ENCODE data around the gene PRKAG2. TPM values are rescaled to one million over a fixed set of nuclear protein-coding genes. Genes with fewer than 3 reads are reported as not detected.
A peak's percentile ranks its signal among the peaks of the same experiment; 100 is the strongest.

The PRKAG2 gene
- total RNA-seq, 1 experiment from 2014 or later = 73.9 TPM

- intact Hi-C loops (cut with micrococcal nuclease) = no loop called here
Measured at GRCh38 chr7:151628846-151629604, 247.9 kb downstream of the PRKAG2 start.

GRCh38 chr7:151626422-151627115, 250.3 kb downstream of the PRKAG2 start:
- H3K4me3 Mint-ChIP-seq (ENCODE audit: unreplicated experiment) = no peak overlapping the region
- H3K27ac Mint-ChIP-seq (ENCODE audit: low read depth, unreplicated experiment) = no peak overlapping the region
- no TSS peak for BruUV-seq (replicated peaks)
- peak; percentile 52 for TF ChIP-seq CTCF (IDR thresholded peaks at IDR 0.05; ENCODE audit: unreplicated experiment)
- peak; percentile 70 for DNase-seq (ENCODE audit: unreplicated experiment)
- no peaks in the 10 kb centered on the region for H3K27me3 Mint-ChIP-seq (ENCODE audit: insufficient read depth, unreplicated experiment)
- H3K36me3 Mint-ChIP-seq (ENCODE audit: insufficient read depth, unreplicated experiment) = peaks cover 64% of the 10 kb centered on the region
- H3K4me1 Mint-ChIP-seq (ENCODE audit: insufficient read depth, unreplicated experiment) = peaks cover 62% of the 10 kb centered on the region
- ChIA-PET POLR2A (no interaction called here), CTCF (interaction anchor here (0.5 to 2.8 kb wide), 17 partner anchors 10 to 315 kb away, joined by 3 to 22 read pairs (median 3); no protein-coding TSS in a partner anchor)
- no peaks in the 10 kb centered on the region for H3K9me3 Mint-ChIP-seq (ENCODE audit: unreplicated experiment)
- intact Hi-C loops (cut with micrococcal nuclease) = loop anchor here (1.0 to 2.0 kb wide), 3 partner anchors 62 to 133 kb away; no protein-coding TSS in a partner anchor

More at GRCh38 chr7:151628846-151629604, 247.9 kb downstream of the PRKAG2 start:
- Mint-ChIP-seq H3K4me3 (ENCODE audit: unreplicated experiment) (peak overlapping the region; percentile 84), H3K36me3 (ENCODE audit: insufficient read depth, unreplicated experiment) (peaks cover 51% of the 10 kb centered on the region), H3K9me3 (ENCODE audit: unreplicated experiment) (no peaks in the 10 kb centered on the region), H3K27me3 (ENCODE audit: insufficient read depth, unreplicated experiment) (no peaks in the 10 kb centered on the region), H3K4me1 (ENCODE audit: insufficient read depth, unreplicated experiment) (peaks cover 66% of the 10 kb centered on the region), H3K27ac (ENCODE audit: low read depth, unreplicated experiment) (peak overlapping the region; percentile 5)
- no TSS peak for BruUV-seq (replicated peaks)
- ChIA-PET POLR2A (interaction anchor here (1.5 to 9.2 kb wide), 4 partner anchors 15 to 68 kb away, joined by 3 to 83 read pairs (median 64); no protein-coding TSS in a partner anchor), CTCF (interaction anchor here (0.6 to 5.3 kb wide), 10 partner anchors 14 to 131 kb away, joined by 3 to 26 read pairs (median 5); no protein-coding TSS in a partner anchor)
- DNase-seq (ENCODE audit: unreplicated experiment) = peak; percentile 51
- TF ChIP-seq CTCF (IDR thresholded peaks at IDR 0.05; ENCODE audit: unreplicated experiment) = no peak

GRCh38 chr7:151625606-151626005, 251.3 kb downstream of the PRKAG2 start:
- CTCF ChIA-PET = interaction anchor here (0.5 to 2.8 kb wide), 15 partner anchors 9 to 138 kb away, joined by 3 to 22 read pairs (median 3); no protein-coding TSS in a partner anchor

More at GRCh38 chr7:151625606-151626005, 251.3 kb downstream of the PRKAG2 start:
- Mint-ChIP-seq H3K4me3 (ENCODE audit: unreplicated experiment) (no peak overlapping the region), H3K27ac (ENCODE audit: low read depth, unreplicated experiment) (peak overlapping the region; percentile 54), H3K4me1 (ENCODE audit: insufficient read depth, unreplicated experiment) (peaks cover 62% of the 10 kb centered on the region), H3K36me3 (ENCODE audit: insufficient read depth, unreplicated experiment) (peaks cover 69% of the 10 kb centered on the region), H3K27me3 (ENCODE audit: insufficient read depth, unreplicated experiment) (no peaks in the 10 kb centered on the region), H3K9me3 (ENCODE audit: unreplicated experiment) (no peaks in the 10 kb centered on the region)
- DNase-seq (ENCODE audit: unreplicated experiment) = no peak
- intact Hi-C loops (cut with micrococcal nuclease) = loop anchor here (1.0 to 2.0 kb wide), 3 partner anchors 63 to 134 kb away; no protein-coding TSS in a partner anchor
- no peak for TF ChIP-seq CTCF (IDR thresholded peaks at IDR 0.05; ENCODE audit: unreplicated experiment)
- POLR2A ChIA-PET = interaction anchor here (1.2 kb wide), 1 partner anchor 129 kb away, joined by 3 read pairs; no protein-coding TSS in a partner anchor
- no TSS peak for BruUV-seq (replicated peaks)
